HepG2 (cell line): ENCODE data around the gene NDST1. TPM values are rescaled to one million over a fixed set of nuclear protein-coding genes. Genes with fewer than 3 reads are reported as not detected.

Experiments used
- HNF4A ChIP-seq: sonication (generic); formaldehyde crosslinking; IDR thresholded peaks from 2 replicates; pipeline ENCODE4 v1.4.0; 2020; ENCODE audit warnings: missing genetic modification reagents
- KLF15 ChIP-seq: sonication (generic); formaldehyde crosslinking; IDR thresholded peaks from 2 replicates; pipeline ENCODE4 v1.8.1; 2023; ENCODE audit warnings: borderline replicate concordance, mild to moderate bottlenecking, inconsistent platforms, missing genetic modification reagents, mixed read lengths
- NFRKB ChIP-seq: fragments of 450-650 bp; IDR thresholded peaks from 2 replicates; pipeline ENCODE4 v1.6.1; 2017
- SP4 ChIP-seq: sonication (generic); formaldehyde crosslinking; IDR thresholded peaks from 2 replicates; pipeline ENCODE4 v1.8.1; 2023; ENCODE audit warnings: mild to moderate bottlenecking, missing genetic modification reagents
- ZBTB3 ChIP-seq: sonication (generic); formaldehyde crosslinking; IDR thresholded peaks from 2 replicates; pipeline ENCODE4 v1.4.0; 2020; ENCODE audit warnings: low read depth, mild to moderate bottlenecking, moderate library complexity, missing genetic modification reagents, borderline replicate concordance
- ZBTB4 ChIP-seq: sonication (generic); formaldehyde crosslinking; IDR thresholded peaks from 2 replicates; pipeline ENCODE4 v1.4.0; 2020; ENCODE audit warnings: missing genetic modification reagents, mild to moderate bottlenecking, borderline replicate concordance
- ZFP1 ChIP-seq: IDR thresholded peaks from 2 replicates; pipeline ENCODE4 v1.6.1; 2016
- ZNF142 ChIP-seq: sonication (generic); formaldehyde crosslinking; IDR thresholded peaks from 2 replicates; pipeline ENCODE4 v1.4.0; 2020; ENCODE audit warnings: missing genetic modification reagents
- ZNF318 ChIP-seq: sonication (generic); formaldehyde crosslinking; IDR thresholded peaks from 2 replicates; pipeline ENCODE4 v1.4.0; 2020; ENCODE audit warnings: mild to moderate bottlenecking, missing genetic modification reagents
- ZNF329 ChIP-seq: sonication (generic); formaldehyde crosslinking; IDR thresholded peaks from 2 replicates; pipeline ENCODE4 v1.9.0; 2021; ENCODE audit warnings: low read depth, mild to moderate bottlenecking, missing genetic modification reagents
- ZNF501 ChIP-seq: sonication (generic); formaldehyde crosslinking; IDR thresholded peaks from 2 replicates; pipeline ENCODE4 v1.5.1; 2020; ENCODE audit warnings: mild to moderate bottlenecking, moderate library complexity, missing genetic modification reagents
- ZNF629 ChIP-seq: sonication (generic); formaldehyde crosslinking; conservative IDR thresholded peaks from 2 replicates; pipeline ENCODE4 v1.5.0; 2020; ENCODE audit warnings: missing genetic modification reagents
- polyA plus RNA-seq, 8 experiments: library from polyadenylated mRNA; depleted of rRNA in 3 of 8; stranded (reverse) in 7 of 8; unstranded in 1 of 8; fragments of >200 nt; fragmentation: Illumina TruSeq in 4 of 8; extraction: Trizol in 4 of 8; gene quantifications; 2 replicates each; pipeline versions ENCODE4 v1.2.1 to v1.2.3, GENCODE V29; 2011 to 2016; ENCODE audit warnings: low read depth in 4 of 8, missing spikeins in 1 of 8, mixed read lengths in 1 of 8; ENCODE audit not compliant: insufficient read depth in 1 of 8
- total RNA-seq, 5 experiments: library from RNA; depleted of rRNA; stranded (reverse); fragments of >200 nt; fragmentation: Illumina TruSeq; extraction: Trizol; gene quantifications; 2 replicates each; pipeline ENCODE4 v1.2.3, GENCODE V29; 2016; ENCODE audit warnings: low read depth in 1 of 5

NDST1 gene
- total and polyA plus RNA-seq, 2 of the 13 experiments (the other 11 are each of a cell fraction or from before 2014, with no cell fraction given): 23.8 to 26.2 TPM

GRCh38 chr5:150484964-150485692, 22.8 kb upstream of the NDST1 start (continued):
- peak; percentile 56; the same call in 1 of the 2 replicates for TF ChIP-seq ZNF501 (CRISPR knock-in tag)
- no peak for TF ChIP-seq ZNF142
- TF ChIP-seq NFRKB: no peak
- no peak for TF ChIP-seq ZNF329 (CRISPR knock-in tag)
- no peak for TF ChIP-seq KLF15
- TF ChIP-seq HNF4A (CRISPR knock-in tag): no peak
- no peak for TF ChIP-seq SP4 (CRISPR knock-in tag)
- TF ChIP-seq ZNF629 (CRISPR knock-in tag): peak; percentile 99
- no peak for TF ChIP-seq ZNF318 (CRISPR knock-in tag)
- TF ChIP-seq ZFP1 (CRISPR knock-in tag): no peak
- TF ChIP-seq ZBTB3: no peak
- no peak; the same call in 1 of the 2 replicates for TF ChIP-seq ZBTB4
